Stomach (tissue), 4 donors: ENCODE data around the gene MUC20.

Experiments
- POLR2A ChIP-seq, 4 donors: fragments of 450-650 bp; IDR thresholded peaks; one replicate each; pipeline ENCODE4 v1.6.1; 2016; ENCODE audit warnings: antibody characterized with exemption in 4 of 4, control low read depth in 2 of 4, mild to moderate bottlenecking in 1 of 4, moderate library complexity in 1 of 4
- TF ChIP-seq, protein P1 (sequence below), 7 experiments: fragments of 450-650 bp in 4 of 7; fragments of 200-600 bp in 3 of 7; sonication (generic) in 3 of 7; IDR thresholded peaks; one replicate each; pipeline ENCODE4 v1.5.1; 2016 to 2019; ENCODE audit warnings: antibody characterized with exemption in 7 of 7, control low read depth in 2 of 7, mild to moderate bottlenecking in 1 of 7

GRCh38 chr3:195768831-195769303 is 48.1 kb downstream of the MUC20 start:
- TF ChIP-seq, protein P1, sequence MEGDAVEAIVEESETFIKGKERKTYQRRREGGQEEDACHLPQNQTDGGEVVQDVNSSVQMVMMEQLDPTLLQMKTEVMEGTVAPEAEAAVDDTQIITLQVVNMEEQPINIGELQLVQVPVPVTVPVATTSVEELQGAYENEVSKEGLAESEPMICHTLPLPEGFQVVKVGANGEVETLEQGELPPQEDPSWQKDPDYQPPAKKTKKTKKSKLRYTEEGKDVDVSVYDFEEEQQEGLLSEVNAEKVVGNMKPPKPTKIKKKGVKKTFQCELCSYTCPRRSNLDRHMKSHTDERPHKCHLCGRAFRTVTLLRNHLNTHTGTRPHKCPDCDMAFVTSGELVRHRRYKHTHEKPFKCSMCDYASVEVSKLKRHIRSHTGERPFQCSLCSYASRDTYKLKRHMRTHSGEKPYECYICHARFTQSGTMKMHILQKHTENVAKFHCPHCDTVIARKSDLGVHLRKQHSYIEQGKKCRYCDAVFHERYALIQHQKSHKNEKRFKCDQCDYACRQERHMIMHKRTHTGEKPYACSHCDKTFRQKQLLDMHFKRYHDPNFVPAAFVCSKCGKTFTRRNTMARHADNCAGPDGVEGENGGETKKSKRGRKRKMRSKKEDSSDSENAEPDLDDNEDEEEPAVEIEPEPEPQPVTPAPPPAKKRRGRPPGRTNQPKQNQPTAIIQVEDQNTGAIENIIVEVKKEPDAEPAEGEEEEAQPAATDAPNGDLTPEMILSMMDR (IDR thresholded peaks at IDR 0.05), result no peak
- TF ChIP-seq POLR2A (IDR thresholded peaks at IDR 0.05), result no peak
